Adrenal gland (tissue), 19 donors: ENCODE measurements around the gene CD2. TPM values are rescaled to one million over a fixed set of nuclear protein-coding genes. Genes with fewer than 3 reads are reported as not detected.

Source experiments
- DNase-seq, 7 donors: peaks; one replicate each; pipeline ENCODE4 v3.0.0-alpha.2; 2019 to 2020
- H3K27ac ChIP-seq, 5 donors: fragments of 200-600 bp; sonication (generic) in 4 of 5; 1 replicate in 3 of 5; 2 replicates in 2 of 5; pipeline versions ENCODE4 v1.5.1 to v1.8.0; 2016 to 2020; ENCODE audit warnings: mild to moderate bottlenecking in 1 of 5
- H3K27me3 ChIP-seq: fragments of 200-600 bp; 2 replicates; pipeline ENCODE4 v1.8.0; 2021
- H3K36me3 ChIP-seq, 2 donors: fragments of 200-600 bp; replicated peaks in 1 of 2; 1 replicate in 1 of 2; 2 replicates in 1 of 2; pipeline versions ENCODE4 v1.5.1 to v1.8.0; 2018 to 2022
- H3K4me1 ChIP-seq, 2 donors: fragments of 200-600 bp; replicated peaks in 1 of 2; 1 replicate in 1 of 2; 2 replicates in 1 of 2; pipeline versions ENCODE4 v1.5.1 to v1.8.0; 2018 to 2021
- H3K4me3 ChIP-seq, 4 donors: fragments of 200-600 bp; sonication (generic) in 3 of 4; one replicate each; pipeline ENCODE4 v1.5.1; 2016 to 2018
- H3K9me3 ChIP-seq, 3 donors: fragments of 200-600 bp; sonication (generic) in 1 of 3; replicated peaks in 1 of 3; 1 replicate in 2 of 3; 2 replicates in 1 of 3; pipeline versions ENCODE4 v1.5.1 to v1.8.0; 2016 to 2021
- POLR2A ChIP-seq, 2 donors: fragments of 450-650 bp; IDR thresholded peaks; one replicate each; pipeline ENCODE4 v1.6.1; 2017; ENCODE audit warnings: antibody characterized with exemption in 2 of 2, mild to moderate bottlenecking in 2 of 2, moderate library complexity in 1 of 2
- whole genome bisulfite sequencing, 4 donors: extraction: QIAGEN DNeasy Blood & Tissue Kit in 2 of 4; methylation state at CpG; one replicate each; pipeline versions ENCODE4 v1.1.5 to v1.1.7; 2013 to 2017; 5-methylcytosine and 5-hydroxymethylcytosine counted together
- intact Hi-C, 2 donors: fragments of 100-400 bp; cut with DNase I; formaldehyde crosslinking; loops; one replicate each; pipeline versions ENCODE4 v1.14.1 to v1.15.0; 2022 to 2023
- long read RNA-seq, 10 donors: library from polyadenylated mRNA in 3 of 10; unstranded in 2 of 10; stranded (forward) in 1 of 10; transcript quantifications; one replicate each; pipeline ENCODE4 v2.0.0 and lab custom pipeline, GENCODE V29; 2021 to 2026
- polyA plus RNA-seq, 3 donors: library from polyadenylated mRNA; stranded (reverse); fragments of 200-250 nt in 2 of 3; fragments of 350-450 nt in 1 of 3; fragmentation: Illumina TruSeq in 1 of 3; extraction: RNeasy Lipid Tissue Mini Kit (QIAGEN cat#74804) in 1 of 3; gene quantifications; one replicate each; pipeline ENCODE4 v1.2.3, GENCODE V29; 2013 to 2014
- total RNA-seq, 9 donors: library from RNA; depleted of rRNA in 4 of 9; stranded (reverse); fragments of >200 nt in 4 of 9; fragments of 120-200 nt in 1 of 9; fragmentation: NEBNext Ultra II Directional in 1 of 9; extraction: Animal tissue kit (Norgen Biotek cat#: 25700) in 1 of 9; gene quantifications; one replicate each; pipeline versions ENCODE4 v1.1.0 to v1.2.4, GENCODE V29; 2013 to 2023
- TF ChIP-seq, protein P1 (sequence below), 6 experiments: fragments of 450-650 bp in 4 of 6; fragments of 200-600 bp in 2 of 6; sonication (generic) in 1 of 6; IDR thresholded peaks; 1 replicate in 5 of 6; 2 replicates in 1 of 6; pipeline versions ENCODE4 v1.5.1 to v1.8.0; 2016 to 2021; ENCODE audit warnings: antibody characterized with exemption in 6 of 6, mild to moderate bottlenecking in 2 of 6, moderate library complexity in 1 of 6
- donor health status: healthy with polysubstance abuse.
- donor health status: Bipolar disorder and iron deficiency.
- donor health status: DM: yes; HTN: yes; CAD: no.
- donor health status: DM: no; HTN: no; CAD: no.
- donor health status: DM: no; HTN: no; CAD: no.
- donor health status: DM: yes; HTN: yes; CAD: no.

Gene CD2, protein sequence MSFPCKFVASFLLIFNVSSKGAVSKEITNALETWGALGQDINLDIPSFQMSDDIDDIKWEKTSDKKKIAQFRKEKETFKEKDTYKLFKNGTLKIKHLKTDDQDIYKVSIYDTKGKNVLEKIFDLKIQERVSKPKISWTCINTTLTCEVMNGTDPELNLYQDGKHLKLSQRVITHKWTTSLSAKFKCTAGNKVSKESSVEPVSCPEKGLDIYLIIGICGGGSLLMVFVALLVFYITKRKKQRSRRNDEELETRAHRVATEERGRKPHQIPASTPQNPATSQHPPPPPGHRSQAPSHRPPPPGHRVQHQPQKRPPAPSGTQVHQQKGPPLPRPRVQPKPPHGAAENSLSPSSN
- 1 to 10 TPM in 5 of 9 donors, under 1 TPM in 4; 0.18 to 6.7 (median 1.1) TPM for total RNA-seq
- polyA plus RNA-seq = 1 to 10 TPM; 1.2 to 4.2 (median 1.9) TPM
- long read RNA-seq, donor 1, partial matches to known transcripts = 0 of 1 reads
- long read RNA-seq, donor 1, other reads (novel, unspliced or antisense) = 0 of 1 reads
- long read RNA-seq, donor 2 = 0 reads
- long read RNA-seq, donor 3 = 0 reads
- long read RNA-seq, donor 4, partial matches to known transcripts = 0 of 1 reads
- long read RNA-seq, donor 4, other reads (novel, unspliced or antisense) = 0 of 1 reads
- long read RNA-seq, donor 5, partial matches to known transcripts = 0 of 2 reads
- long read RNA-seq, donor 5, other reads (novel, unspliced or antisense) = 0 of 2 reads
- long read RNA-seq, donor 6, partial matches to known transcripts = 1 of 3 reads
- long read RNA-seq, donor 6, other reads (novel, unspliced or antisense) = 0 of 3 reads
- long read RNA-seq, donor 7 = 0 reads
- long read RNA-seq, donor 8 = 0 reads
- long read RNA-seq, donor 9, partial matches to known transcripts = 0 of 1 reads
- long read RNA-seq, donor 9, other reads (novel, unspliced or antisense) = 0 of 1 reads
- long read RNA-seq, donor 10 = 0 reads

DNA sequence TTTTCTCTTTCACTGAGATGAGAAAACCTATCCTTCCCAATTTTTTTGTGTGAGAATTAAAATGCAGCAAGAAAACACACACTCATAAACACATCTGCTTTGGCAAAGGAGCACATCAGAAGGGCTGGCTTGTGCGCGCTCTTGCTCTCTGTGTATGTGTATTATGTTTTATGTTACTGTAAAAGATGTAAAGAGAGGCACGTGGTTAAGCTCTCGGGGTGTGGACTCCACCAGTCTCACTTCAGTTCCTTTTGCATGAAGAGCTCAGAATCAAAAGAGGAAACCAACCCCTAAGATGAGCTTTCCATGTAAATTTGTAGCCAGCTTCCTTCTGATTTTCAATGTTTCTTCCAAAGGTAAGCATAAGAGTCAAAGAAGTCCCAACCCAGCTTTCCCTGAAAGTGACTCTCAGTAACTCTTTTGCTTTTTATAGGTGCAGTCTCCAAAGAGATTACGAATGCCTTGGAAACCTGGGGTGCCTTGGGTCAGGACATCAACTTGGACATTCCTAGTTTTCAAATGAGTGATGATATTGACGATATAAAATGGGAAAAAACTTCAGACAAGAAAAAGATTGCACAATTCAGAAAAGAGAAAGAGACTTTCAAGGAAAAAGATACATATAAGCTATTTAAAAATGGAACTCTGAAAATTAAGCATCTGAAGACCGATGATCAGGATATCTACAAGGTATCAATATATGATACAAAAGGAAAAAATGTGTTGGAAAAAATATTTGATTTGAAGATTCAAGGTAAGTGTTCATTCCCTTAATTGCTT is at the start of gene CD2:
Gene CD2, plus strand, starts transcription at position 233 of the 780 bp plus-strand sequence. Its CDS starts 63 bp downstream, at position 296.
- WGBS, 4 donors = 71 to 86% (median 78%) methylated on average over 7 of the region's 7 CpGs
- intact Hi-C loops = no loop called here
- H3K36me3 ChIP-seq = no peaks in the 10 kb centered on the region
- DNase-seq = no peak
- no peaks in the 10 kb centered on the region for H3K27me3 ChIP-seq
- TF ChIP-seq, protein P1, sequence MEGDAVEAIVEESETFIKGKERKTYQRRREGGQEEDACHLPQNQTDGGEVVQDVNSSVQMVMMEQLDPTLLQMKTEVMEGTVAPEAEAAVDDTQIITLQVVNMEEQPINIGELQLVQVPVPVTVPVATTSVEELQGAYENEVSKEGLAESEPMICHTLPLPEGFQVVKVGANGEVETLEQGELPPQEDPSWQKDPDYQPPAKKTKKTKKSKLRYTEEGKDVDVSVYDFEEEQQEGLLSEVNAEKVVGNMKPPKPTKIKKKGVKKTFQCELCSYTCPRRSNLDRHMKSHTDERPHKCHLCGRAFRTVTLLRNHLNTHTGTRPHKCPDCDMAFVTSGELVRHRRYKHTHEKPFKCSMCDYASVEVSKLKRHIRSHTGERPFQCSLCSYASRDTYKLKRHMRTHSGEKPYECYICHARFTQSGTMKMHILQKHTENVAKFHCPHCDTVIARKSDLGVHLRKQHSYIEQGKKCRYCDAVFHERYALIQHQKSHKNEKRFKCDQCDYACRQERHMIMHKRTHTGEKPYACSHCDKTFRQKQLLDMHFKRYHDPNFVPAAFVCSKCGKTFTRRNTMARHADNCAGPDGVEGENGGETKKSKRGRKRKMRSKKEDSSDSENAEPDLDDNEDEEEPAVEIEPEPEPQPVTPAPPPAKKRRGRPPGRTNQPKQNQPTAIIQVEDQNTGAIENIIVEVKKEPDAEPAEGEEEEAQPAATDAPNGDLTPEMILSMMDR (IDR thresholded peaks at IDR 0.05) = no peak
- no peak for TF ChIP-seq POLR2A (IDR thresholded peaks at IDR 0.05)
- no peak within 1 kb of the TSS for H3K27ac ChIP-seq
- no peaks in the 10 kb centered on the region for H3K4me1 ChIP-seq
- H3K9me3 ChIP-seq = no peaks in the 10 kb centered on the region
- H3K4me3 ChIP-seq = no peak within 1 kb of the TSS

DNA sequence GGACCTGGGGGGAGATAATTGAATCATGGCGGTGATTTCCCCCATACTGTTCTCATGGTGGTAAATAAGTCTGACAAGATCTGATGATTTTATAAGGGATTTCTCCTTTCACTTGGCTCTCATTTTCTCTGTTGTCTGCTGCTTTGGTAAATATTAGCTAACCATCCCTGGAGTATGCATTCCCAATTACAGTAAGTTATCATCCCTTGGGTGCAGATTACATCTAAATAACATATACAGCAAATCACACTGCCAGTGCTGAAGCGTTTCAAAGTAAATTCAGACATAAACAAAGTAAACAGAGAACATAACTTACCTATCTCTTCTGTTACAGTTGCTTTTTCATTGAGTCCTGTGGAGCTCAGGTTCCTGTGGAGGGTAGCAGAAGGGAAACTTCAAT is 48.1 kb upstream of the CD2 start:
- no peak overlapping the region for H3K27ac ChIP-seq
- no peak for TF ChIP-seq POLR2A (IDR thresholded peaks at IDR 0.05)
- TF ChIP-seq, protein P1 (IDR thresholded peaks at IDR 0.05) = no peak

DNA sequence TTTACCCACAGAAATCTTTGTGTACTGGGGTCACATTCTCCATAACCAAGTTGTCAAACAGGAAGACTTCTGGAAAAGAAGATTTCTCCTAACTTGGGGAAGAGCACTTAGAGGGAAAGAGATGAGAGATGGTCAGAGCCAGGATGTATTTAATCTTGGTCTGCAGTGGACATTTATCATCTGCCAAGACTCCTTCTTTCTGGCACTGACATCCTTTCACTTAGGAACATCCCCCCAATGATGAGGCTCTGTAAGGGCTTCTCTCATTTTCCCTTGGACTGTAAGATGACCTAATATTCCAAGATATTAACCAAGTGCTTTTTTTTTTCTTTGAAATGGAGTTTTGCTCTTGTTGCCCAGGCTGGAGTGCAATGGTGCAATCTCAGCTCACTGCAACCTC is 47.4 kb upstream of the CD2 start:
- no peak for DNase-seq
- no peaks in the 10 kb centered on the region for H3K27me3 ChIP-seq
- H3K4me3 ChIP-seq = no peak overlapping the region
- intact Hi-C loops = no loop called here
- no peak for TF ChIP-seq POLR2A (IDR thresholded peaks at IDR 0.05)
- TF ChIP-seq, protein P1 (IDR thresholded peaks at IDR 0.05) = no peak
- H3K4me1 ChIP-seq = no peaks in the 10 kb centered on the region
- no peak overlapping the region for H3K27ac ChIP-seq
- no peaks in the 10 kb centered on the region for H3K36me3 ChIP-seq
- H3K9me3 ChIP-seq = no peaks in the 10 kb centered on the region

More for the DNA sequence above, 48.1 kb upstream of the CD2 start:
- no peaks in the 10 kb centered on the region for H3K36me3 ChIP-seq
- no peaks in the 10 kb centered on the region for H3K9me3 ChIP-seq
- no peak overlapping the region for H3K4me3 ChIP-seq
- intact Hi-C loops = no loop called here
- H3K4me1 ChIP-seq = no peaks in the 10 kb centered on the region
- DNase-seq = no peak
- WGBS, 4 donors = 80 to 86% (median 81%) methylated on average over 2 of the region's 2 CpGs
- H3K27me3 ChIP-seq = no peaks in the 10 kb centered on the region
